SK-N-SH treated with all-trans-retinoic acid at 6 μM for 48 hours (cell line): ENCODE measurements around the gene CABP7.

Experiments
- ARNTL ChIP-seq: fragments of 450-650 bp; formaldehyde crosslinking; IDR thresholded peaks from 2 replicates; pipeline ENCODE4 v1.5.0; 2020; ENCODE audit warnings: low read depth, mild to moderate bottlenecking, moderate library complexity, borderline replicate concordance
- CSDC2 ChIP-seq: fragments of 250-450 bp; sonication (Bioruptor Pico); IDR thresholded peaks from 2 replicates; pipeline ENCODE4 v1.5.0; 2020; ENCODE audit warnings: mild to moderate bottlenecking, moderate library complexity
- ISL1 ChIP-seq: fragments of 250-450 bp; sonication (Bioruptor Pico); IDR thresholded peaks from 2 replicates; pipeline ENCODE4 v2.1.2; 2022; ENCODE audit warnings: mild to moderate bottlenecking, moderate library complexity
- TCF4 ChIP-seq: fragments of 250-450 bp; sonication (Bioruptor Pico); IDR thresholded peaks from 2 replicates; pipeline ENCODE4 v1.8.0; 2021; ENCODE audit warnings: mild to moderate bottlenecking, moderate library complexity, borderline replicate concordance
- ZFP3 ChIP-seq: fragments of 250-450 bp; sonication (Bioruptor Pico); IDR thresholded peaks from 2 replicates; pipeline ENCODE4 v1.5.0; 2020; ENCODE audit warnings: mild to moderate bottlenecking, moderate library complexity
- ZFP30 ChIP-seq: fragments of 450-650 bp; formaldehyde crosslinking; IDR thresholded peaks from 2 replicates; pipeline ENCODE4 v1.5.0; 2022; ENCODE audit warnings: mild to moderate bottlenecking, moderate library complexity
- ZNF8 ChIP-seq: fragments of 450-650 bp; formaldehyde crosslinking; IDR thresholded peaks from 2 replicates; pipeline ENCODE4 v1.5.0; 2020; ENCODE audit warnings: mild to moderate bottlenecking, moderate library complexity
- TF ChIP-seq, protein P1 (sequence below): fragments of 250-450 bp; sonication (Bioruptor Pico); IDR thresholded peaks from 2 replicates; pipeline ENCODE4 v1.8.0; 2020; ENCODE audit warnings: mild to moderate bottlenecking, moderate library complexity, borderline replicate concordance
- TF ChIP-seq, protein P2 (sequence below): fragments of 250-450 bp; sonication (Bioruptor Pico); IDR thresholded peaks from 2 replicates; pipeline ENCODE4 v1.5.1; 2020; ENCODE audit warnings: low read depth, mild to moderate bottlenecking, moderate library complexity

DNA sequence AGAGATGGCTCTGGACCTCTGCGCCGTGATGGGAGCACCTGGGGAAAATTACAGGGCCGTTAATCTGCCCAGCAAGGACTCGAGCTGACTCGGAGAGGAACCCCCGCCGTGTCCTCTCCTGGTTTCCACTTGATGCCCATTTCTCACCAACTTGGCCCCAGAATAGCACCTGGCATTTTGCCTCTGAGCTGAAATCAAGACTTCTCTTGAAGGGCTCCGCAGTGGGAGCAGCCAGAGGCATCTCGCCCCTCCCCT lies 19.0 kb upstream of the CABP7 start:
- TF ChIP-seq TCF4 (CRISPR knock-in tag) (no peak), ARNTL (CRISPR knock-in tag) (no peak), ZFP30 (CRISPR knock-in tag) (no peak), ISL1 (no peak), ZNF8 (no peak), CSDC2 (CRISPR knock-in tag) (no peak), ZFP3 (no peak)
- TF ChIP-seq, protein P1, sequence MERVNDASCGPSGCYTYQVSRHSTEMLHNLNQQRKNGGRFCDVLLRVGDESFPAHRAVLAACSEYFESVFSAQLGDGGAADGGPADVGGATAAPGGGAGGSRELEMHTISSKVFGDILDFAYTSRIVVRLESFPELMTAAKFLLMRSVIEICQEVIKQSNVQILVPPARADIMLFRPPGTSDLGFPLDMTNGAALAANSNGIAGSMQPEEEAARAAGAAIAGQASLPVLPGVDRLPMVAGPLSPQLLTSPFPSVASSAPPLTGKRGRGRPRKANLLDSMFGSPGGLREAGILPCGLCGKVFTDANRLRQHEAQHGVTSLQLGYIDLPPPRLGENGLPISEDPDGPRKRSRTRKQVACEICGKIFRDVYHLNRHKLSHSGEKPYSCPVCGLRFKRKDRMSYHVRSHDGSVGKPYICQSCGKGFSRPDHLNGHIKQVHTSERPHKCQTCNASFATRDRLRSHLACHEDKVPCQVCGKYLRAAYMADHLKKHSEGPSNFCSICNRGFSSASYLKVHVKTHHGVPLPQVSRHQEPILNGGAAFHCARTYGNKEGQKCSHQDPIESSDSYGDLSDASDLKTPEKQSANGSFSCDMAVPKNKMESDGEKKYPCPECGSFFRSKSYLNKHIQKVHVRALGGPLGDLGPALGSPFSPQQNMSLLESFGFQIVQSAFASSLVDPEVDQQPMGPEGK (CRISPR knock-in tag): no peak
- TF ChIP-seq, protein P2, sequence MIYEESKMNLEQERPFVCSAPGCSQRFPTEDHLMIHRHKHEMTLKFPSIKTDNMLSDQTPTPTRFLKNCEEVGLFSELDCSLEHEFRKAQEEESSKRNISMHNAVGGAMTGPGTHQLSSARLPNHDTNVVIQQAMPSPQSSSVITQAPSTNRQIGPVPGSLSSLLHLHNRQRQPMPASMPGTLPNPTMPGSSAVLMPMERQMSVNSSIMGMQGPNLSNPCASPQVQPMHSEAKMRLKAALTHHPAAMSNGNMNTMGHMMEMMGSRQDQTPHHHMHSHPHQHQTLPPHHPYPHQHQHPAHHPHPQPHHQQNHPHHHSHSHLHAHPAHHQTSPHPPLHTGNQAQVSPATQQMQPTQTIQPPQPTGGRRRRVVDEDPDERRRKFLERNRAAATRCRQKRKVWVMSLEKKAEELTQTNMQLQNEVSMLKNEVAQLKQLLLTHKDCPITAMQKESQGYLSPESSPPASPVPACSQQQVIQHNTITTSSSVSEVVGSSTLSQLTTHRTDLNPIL: no peak
